Activated CD4-positive, alpha-beta T cell treated with anti-CD3 and anti-CD28 coated beads, Interleukin-2, Interleukin-6, amounts not matched to agents 100 ng/mL and 50 ng/mL, durations not matched to agents 16 hours and 8 hours (primary cell): ENCODE results near the gene NPHP4.
"Not testable (repeated sequence)": the region's sequence is repeated elsewhere in the genome, so short reads cannot be mapped to it uniquely, and the experiment has no call there.

Experiments
- DNase-seq: peaks from one replicate; pipeline ENCODE4 v3.0.0-alpha.2; 2020

Gene NPHP4

GRCh38 chr1:5928714-5929400 is 63.4 kb downstream of the NPHP4 start:
- DNase-seq: no peak

GRCh38 chr1:5927506-5928370 is 64.5 kb downstream of the NPHP4 start:
- DNase-seq: no peak

- no peak for DNase-seq
Observed at GRCh38 chr1:5926686-5927435, 65.4 kb downstream of the NPHP4 start.

GRCh38 chr1:5922700-5923330 is 69.4 kb downstream of the NPHP4 start:
- DNase-seq: not testable (repeated sequence)

- no peak for DNase-seq
Observed at GRCh38 chr1:5921671-5922070, 70.6 kb downstream of the NPHP4 start.

- DNase-seq: no peak
Observed at GRCh38 chr1:5921129-5921528, 71.1 kb downstream of the NPHP4 start.

- no peak for DNase-seq
Observed at GRCh38 chr1:5920201-5920600, 72.0 kb downstream of the NPHP4 start.

- no peak for DNase-seq
Observed at GRCh38 chr1:5918275-5918649, 74.0 kb downstream of the NPHP4 start.

GRCh38 chr1:5917591-5918274 is 74.5 kb downstream of the NPHP4 start:
- no peak for DNase-seq

GRCh38 chr1:5917281-5917590 is 75.0 kb downstream of the NPHP4 start:
- DNase-seq: no peak

GRCh38 chr1:5916572-5917280 is 75.5 kb downstream of the NPHP4 start:
- no peak for DNase-seq

GRCh38 chr1:5915587-5916571 is 76.3 kb downstream of the NPHP4 start:
- DNase-seq: peak; percentile 51

GRCh38 chr1:5914676-5915365 is 77.4 kb downstream of the NPHP4 start:
- no peak for DNase-seq

GRCh38 chr1:5913876-5914275 is 78.3 kb downstream of the NPHP4 start:
- DNase-seq: no peak

GRCh38 chr1:5913078-5913845 is 79.0 kb downstream of the NPHP4 start:
- DNase-seq: no peak

GRCh38 chr1:5911871-5912271 is 80.4 kb downstream of the NPHP4 start:
- no peak for DNase-seq

- DNase-seq: no peak
Observed at GRCh38 chr1:5911157-5911556, 81.1 kb downstream of the NPHP4 start.

GRCh38 chr1:5910666-5911065 is 81.6 kb downstream of the NPHP4 start:
- no peak for DNase-seq

- DNase-seq: no peak
Observed at GRCh38 chr1:5910276-5910620, 82.0 kb downstream of the NPHP4 start.
